ENCODE data around the gene ZNF749.

The ZNF749 gene

DNA sequence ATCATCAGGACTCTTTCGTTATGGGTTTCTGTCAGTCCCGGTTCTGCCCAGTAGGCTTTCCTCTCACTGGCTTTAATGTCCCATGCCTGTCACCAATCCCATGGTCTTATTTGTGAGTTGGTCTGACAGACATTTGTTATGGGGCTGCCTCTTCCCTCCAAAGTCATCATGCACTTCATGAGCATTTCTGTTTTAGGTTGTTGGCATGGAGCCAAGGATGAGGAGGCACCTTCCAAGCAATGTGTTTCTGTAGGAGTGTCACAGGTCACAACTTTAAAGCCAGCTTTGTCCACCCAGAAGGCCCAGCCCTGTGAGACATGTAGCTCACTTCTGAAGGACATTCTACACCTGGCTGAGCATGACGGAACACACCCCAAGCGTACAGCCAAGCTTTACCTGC lies 15.7 kb upstream of the ZNF749 start:
- Histone ChIP-seq H3K27me3 (ENCODE audit: insufficient read depth, low read depth) (no peaks in the 10 kb centered on the region), H2AFZ (ENCODE audit: low read depth) (no peak overlapping the region), H3K4me2 (no peak overlapping the region), H3K4me1 (ENCODE audit: low read depth, poor library complexity, severe bottlenecking) (no peaks in the 10 kb centered on the region), H3K9ac (no peak overlapping the region), H3K4me3 (IDR thresholded peaks at IDR 0.05; ENCODE audit: insufficient read depth, low read depth, low read length) (no peak overlapping the region), H3K36me3 (ENCODE audit: insufficient read depth) (peaks cover 33% of the 10 kb centered on the region; the same call in 1 of the 2 replicates), H4K20me1 (ENCODE audit: insufficient read depth) (no peaks in the 10 kb centered on the region), H3K27ac (no peak overlapping the region), H3K79me2 (ENCODE audit: insufficient read depth, low read depth) (no peaks in the 10 kb centered on the region)
- TF ChIP-seq, protein P1, sequence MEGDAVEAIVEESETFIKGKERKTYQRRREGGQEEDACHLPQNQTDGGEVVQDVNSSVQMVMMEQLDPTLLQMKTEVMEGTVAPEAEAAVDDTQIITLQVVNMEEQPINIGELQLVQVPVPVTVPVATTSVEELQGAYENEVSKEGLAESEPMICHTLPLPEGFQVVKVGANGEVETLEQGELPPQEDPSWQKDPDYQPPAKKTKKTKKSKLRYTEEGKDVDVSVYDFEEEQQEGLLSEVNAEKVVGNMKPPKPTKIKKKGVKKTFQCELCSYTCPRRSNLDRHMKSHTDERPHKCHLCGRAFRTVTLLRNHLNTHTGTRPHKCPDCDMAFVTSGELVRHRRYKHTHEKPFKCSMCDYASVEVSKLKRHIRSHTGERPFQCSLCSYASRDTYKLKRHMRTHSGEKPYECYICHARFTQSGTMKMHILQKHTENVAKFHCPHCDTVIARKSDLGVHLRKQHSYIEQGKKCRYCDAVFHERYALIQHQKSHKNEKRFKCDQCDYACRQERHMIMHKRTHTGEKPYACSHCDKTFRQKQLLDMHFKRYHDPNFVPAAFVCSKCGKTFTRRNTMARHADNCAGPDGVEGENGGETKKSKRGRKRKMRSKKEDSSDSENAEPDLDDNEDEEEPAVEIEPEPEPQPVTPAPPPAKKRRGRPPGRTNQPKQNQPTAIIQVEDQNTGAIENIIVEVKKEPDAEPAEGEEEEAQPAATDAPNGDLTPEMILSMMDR (conservative IDR thresholded peaks at IDR 0.05; ENCODE audit: low read depth, low read length), result no peak

DNA sequence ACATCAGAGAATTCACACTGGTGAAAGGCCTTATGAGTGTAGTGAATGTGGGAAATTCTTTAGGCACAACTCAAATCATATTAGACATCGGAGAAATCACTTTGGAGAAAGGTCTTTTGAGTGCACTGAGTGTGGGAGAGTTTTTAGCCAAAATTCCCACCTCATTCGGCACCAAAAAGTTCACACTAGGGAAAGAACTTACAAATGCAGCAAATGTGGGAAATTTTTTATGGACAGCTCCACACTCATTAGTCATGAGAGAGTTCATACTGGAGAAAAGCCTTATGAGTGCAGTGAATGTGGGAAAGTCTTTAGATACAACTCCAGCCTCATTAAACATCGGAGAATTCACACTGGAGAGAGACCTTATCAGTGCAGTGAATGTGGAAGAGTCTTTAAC lies 14.1 kb upstream of the ZNF749 start:
- no peak overlapping the region for H2AFZ ChIP-seq (ENCODE audit: low read depth)
- H3K4me3 ChIP-seq (IDR thresholded peaks at IDR 0.05; ENCODE audit: insufficient read depth, low read depth, low read length), result no peak overlapping the region
- no peaks in the 10 kb centered on the region for H4K20me1 ChIP-seq (ENCODE audit: insufficient read depth)
- H3K4me1 ChIP-seq (ENCODE audit: low read depth, poor library complexity, severe bottlenecking), result no peaks in the 10 kb centered on the region
- no peak overlapping the region for H3K4me2 ChIP-seq
- H3K36me3 ChIP-seq (ENCODE audit: insufficient read depth), result peaks cover 33% of the 10 kb centered on the region; the same call in 1 of the 2 replicates
- TF ChIP-seq, protein P1 (conservative IDR thresholded peaks at IDR 0.05; ENCODE audit: low read depth, low read length), result no peak
- no peaks in the 10 kb centered on the region for H3K27me3 ChIP-seq (ENCODE audit: insufficient read depth, low read depth)
- H3K27ac ChIP-seq, result no peak overlapping the region
- no peaks in the 10 kb centered on the region for H3K79me2 ChIP-seq (ENCODE audit: insufficient read depth, low read depth)
- no peak overlapping the region for H3K9ac ChIP-seq

DNA sequence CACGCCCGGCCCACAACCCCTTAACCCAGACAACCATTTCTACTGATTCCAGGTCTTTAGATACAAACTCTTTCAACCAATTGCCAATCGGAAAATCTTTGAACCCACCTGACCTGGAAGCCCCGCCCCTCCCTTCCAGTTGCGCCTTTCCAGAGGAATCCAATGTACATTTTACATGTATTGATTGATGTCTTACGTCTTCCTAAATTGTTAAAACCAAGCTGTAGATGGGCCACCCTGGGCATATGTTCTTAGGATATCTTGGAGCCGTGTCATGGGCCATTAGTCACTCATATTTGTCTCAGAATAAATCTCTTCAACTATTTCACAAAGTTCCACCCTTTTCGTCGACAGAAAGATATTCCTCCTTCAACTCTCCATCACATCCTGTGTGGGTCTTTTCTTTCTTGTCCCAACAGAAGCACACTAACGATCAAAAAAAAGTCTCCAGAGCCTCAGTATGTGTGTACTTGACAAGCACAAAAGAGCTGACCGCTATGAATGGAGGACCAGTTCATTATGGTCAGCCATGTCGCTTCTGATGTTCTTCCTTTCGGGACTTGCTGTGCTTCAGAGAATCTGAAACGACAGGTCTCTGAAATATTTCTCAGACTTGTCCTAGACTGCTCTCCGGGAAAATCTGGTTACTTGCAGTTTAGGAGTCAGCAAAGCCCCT lies 601 bp upstream of the ZNF749 start:
- Histone ChIP-seq H4K20me1 (ENCODE audit: insufficient read depth) (no peaks in the 10 kb centered on the region), H3K9ac (peak overlapping the region; percentile 71; the same call in 1 of the 2 replicates), H3K4me1 (ENCODE audit: low read depth, poor library complexity, severe bottlenecking) (peaks cover 7% of the 10 kb centered on the region), H3K36me3 (ENCODE audit: insufficient read depth) (no peaks in the 10 kb centered on the region), H3K4me2 (peak overlapping the region; percentile 67), H3K79me2 (ENCODE audit: insufficient read depth, low read depth) (peaks cover 18% of the 10 kb centered on the region; the same call in 1 of the 2 replicates), H2AFZ (ENCODE audit: low read depth) (peak overlapping the region; percentile 81), H3K27me3 (ENCODE audit: insufficient read depth, low read depth) (no peaks in the 10 kb centered on the region), H3K4me3 (IDR thresholded peaks at IDR 0.05; ENCODE audit: insufficient read depth, low read depth, low read length) (no peak overlapping the region), H3K27ac (no peak overlapping the region)
- TF ChIP-seq, protein P1 (conservative IDR thresholded peaks at IDR 0.05; ENCODE audit: low read depth, low read length), result no peak

DNA sequence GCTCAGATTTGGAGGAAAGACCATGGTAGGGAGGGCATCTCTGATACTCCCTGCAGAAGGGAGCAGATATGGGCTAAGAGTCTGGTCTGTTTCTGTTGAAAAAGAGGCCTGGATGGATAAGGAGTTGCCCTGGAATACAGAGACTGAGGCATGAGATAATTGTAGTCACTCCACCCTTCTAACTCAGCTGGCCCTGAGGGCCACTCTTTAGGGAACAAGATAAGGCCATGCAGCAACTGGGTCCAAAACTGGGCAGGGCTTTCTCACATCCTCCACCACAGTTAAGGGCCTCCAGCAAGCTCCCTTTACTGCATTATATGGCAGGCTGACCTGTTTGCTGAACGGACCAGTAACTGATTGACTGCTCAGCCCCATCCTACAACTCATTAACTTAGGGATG lies 1.3 kb downstream of the ZNF749 start:
- Histone ChIP-seq H3K9ac (no peak overlapping the region), H3K27ac (no peak overlapping the region), H2AFZ (ENCODE audit: low read depth) (no peak overlapping the region), H3K4me3 (IDR thresholded peaks at IDR 0.05; ENCODE audit: insufficient read depth, low read depth, low read length) (peak overlapping the region; percentile 23), H3K4me1 (ENCODE audit: low read depth, poor library complexity, severe bottlenecking) (peaks cover 7% of the 10 kb centered on the region), H3K36me3 (ENCODE audit: insufficient read depth) (no peaks in the 10 kb centered on the region; the same call in 1 of the 2 replicates), H3K4me2 (peak overlapping the region; percentile 81), H3K27me3 (ENCODE audit: insufficient read depth, low read depth) (no peaks in the 10 kb centered on the region), H4K20me1 (ENCODE audit: insufficient read depth) (no peaks in the 10 kb centered on the region), H3K79me2 (ENCODE audit: insufficient read depth, low read depth) (peaks cover 18% of the 10 kb centered on the region; the same call in 1 of the 2 replicates)
- TF ChIP-seq, protein P1 (conservative IDR thresholded peaks at IDR 0.05; ENCODE audit: low read depth, low read length), result no peak

Data from KMS-11 (cell line).